ENCODE results near the gene SELENOH.

GRCh38 chr11:57735619-57736298 is 5.5 kb upstream of the SELENOH start:
- TF ChIP-seq CTCF (optimal IDR thresholded peaks at IDR 0.05 in 1 of 3, IDR thresholded peaks at IDR 0.05 in 1 of 3, conservative IDR thresholded peaks at IDR 0.05 in 1 of 3; ENCODE audit: extremely low read depth in 1 of 3, insufficient read depth in 2 of 3, low read length in 3 of 3) (no peak), EZH2 (IDR thresholded peaks at IDR 0.05; ENCODE audit: low read length) (no peak)

All from keratinocyte (primary cell).